Measurements from ENCODE around the gene LDLRAD4. TPM values are rescaled to one million over a fixed set of nuclear protein-coding genes. Genes with fewer than 3 reads are reported as not detected.

Gene LDLRAD4
- total RNA-seq, 1 donor from 2014 or later = 1.4 TPM

DNA sequence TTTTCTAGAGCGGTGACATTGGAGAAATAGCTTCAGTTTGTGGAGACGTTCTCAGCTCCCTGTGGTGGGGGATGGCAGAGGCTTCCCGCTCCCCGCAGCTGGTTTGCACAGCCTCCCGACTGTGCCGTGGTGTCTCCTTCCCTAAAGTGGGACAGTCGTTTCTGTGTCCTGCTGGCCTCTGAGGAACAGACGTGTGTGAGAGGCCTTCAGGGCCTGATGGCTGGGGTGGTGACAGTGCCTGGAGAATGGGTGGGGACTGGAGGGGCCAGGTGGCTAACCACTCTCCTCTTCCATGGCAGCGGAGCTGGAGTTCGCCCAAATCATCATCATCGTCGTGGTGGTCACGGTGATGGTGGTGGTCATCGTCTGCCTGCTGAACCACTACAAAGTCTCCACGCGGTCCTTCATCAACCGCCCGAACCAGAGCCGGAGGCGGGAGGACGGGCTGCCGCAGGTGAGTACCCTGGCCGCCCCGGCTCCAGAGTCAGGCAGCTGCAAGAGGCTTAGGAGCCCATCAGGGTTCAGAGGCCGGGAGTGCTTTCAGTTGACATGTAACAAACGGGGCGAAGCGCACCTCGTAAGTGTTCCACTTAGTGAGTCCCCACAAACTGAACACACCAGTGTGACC lies 402.4 kb downstream of the LDLRAD4 start:
- Mint-ChIP-seq H3K4me1 (peaks cover 9% of the 10 kb centered on the region), H3K4me3 (no peak overlapping the region), H3K9me3 (no peaks in the 10 kb centered on the region), H3K27ac (ENCODE audit: unreplicated experiment) (no peak overlapping the region), H3K36me3 (ENCODE audit: low read depth) (no peaks in the 10 kb centered on the region), H3K27me3 (ENCODE audit: low read depth) (no peaks in the 10 kb centered on the region)
- TF ChIP-seq, protein P1, sequence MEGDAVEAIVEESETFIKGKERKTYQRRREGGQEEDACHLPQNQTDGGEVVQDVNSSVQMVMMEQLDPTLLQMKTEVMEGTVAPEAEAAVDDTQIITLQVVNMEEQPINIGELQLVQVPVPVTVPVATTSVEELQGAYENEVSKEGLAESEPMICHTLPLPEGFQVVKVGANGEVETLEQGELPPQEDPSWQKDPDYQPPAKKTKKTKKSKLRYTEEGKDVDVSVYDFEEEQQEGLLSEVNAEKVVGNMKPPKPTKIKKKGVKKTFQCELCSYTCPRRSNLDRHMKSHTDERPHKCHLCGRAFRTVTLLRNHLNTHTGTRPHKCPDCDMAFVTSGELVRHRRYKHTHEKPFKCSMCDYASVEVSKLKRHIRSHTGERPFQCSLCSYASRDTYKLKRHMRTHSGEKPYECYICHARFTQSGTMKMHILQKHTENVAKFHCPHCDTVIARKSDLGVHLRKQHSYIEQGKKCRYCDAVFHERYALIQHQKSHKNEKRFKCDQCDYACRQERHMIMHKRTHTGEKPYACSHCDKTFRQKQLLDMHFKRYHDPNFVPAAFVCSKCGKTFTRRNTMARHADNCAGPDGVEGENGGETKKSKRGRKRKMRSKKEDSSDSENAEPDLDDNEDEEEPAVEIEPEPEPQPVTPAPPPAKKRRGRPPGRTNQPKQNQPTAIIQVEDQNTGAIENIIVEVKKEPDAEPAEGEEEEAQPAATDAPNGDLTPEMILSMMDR (conservative IDR thresholded peaks at IDR 0.05) = no peak
- DNase-seq (ENCODE audit: low read depth, low spot score) = no peak

DNA sequence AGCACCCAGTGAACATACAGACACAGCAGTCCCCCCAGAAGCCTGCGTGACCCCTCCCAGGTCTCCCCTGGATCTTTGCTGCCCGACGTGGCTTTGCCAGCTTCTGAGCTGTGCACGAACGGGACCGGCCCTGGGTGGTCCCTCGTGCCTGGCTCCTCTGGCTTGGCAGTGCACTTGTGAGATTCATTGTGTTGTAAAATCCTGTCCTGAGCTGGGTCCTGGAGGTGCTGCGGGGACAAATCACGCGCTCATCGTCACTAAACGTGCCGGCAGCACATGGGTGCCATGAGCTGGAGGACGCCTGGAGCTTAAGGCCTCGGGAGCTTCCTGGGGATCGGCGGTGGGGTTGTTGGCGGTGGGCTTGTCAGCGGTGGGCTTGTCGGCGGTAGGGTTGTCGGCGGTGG lies 402.9 kb downstream of the LDLRAD4 start:
- Mint-ChIP-seq H3K36me3 (ENCODE audit: low read depth) (no peaks in the 10 kb centered on the region), H3K9me3 (no peaks in the 10 kb centered on the region), H3K27me3 (ENCODE audit: low read depth) (no peaks in the 10 kb centered on the region), H3K4me3 (no peak overlapping the region), H3K27ac (ENCODE audit: unreplicated experiment) (no peak overlapping the region), H3K4me1 (peaks cover 9% of the 10 kb centered on the region)
- DNase-seq (ENCODE audit: low read depth, low spot score) = no peak
- TF ChIP-seq, protein P1 (conservative IDR thresholded peaks at IDR 0.05) = no peak

DNA sequence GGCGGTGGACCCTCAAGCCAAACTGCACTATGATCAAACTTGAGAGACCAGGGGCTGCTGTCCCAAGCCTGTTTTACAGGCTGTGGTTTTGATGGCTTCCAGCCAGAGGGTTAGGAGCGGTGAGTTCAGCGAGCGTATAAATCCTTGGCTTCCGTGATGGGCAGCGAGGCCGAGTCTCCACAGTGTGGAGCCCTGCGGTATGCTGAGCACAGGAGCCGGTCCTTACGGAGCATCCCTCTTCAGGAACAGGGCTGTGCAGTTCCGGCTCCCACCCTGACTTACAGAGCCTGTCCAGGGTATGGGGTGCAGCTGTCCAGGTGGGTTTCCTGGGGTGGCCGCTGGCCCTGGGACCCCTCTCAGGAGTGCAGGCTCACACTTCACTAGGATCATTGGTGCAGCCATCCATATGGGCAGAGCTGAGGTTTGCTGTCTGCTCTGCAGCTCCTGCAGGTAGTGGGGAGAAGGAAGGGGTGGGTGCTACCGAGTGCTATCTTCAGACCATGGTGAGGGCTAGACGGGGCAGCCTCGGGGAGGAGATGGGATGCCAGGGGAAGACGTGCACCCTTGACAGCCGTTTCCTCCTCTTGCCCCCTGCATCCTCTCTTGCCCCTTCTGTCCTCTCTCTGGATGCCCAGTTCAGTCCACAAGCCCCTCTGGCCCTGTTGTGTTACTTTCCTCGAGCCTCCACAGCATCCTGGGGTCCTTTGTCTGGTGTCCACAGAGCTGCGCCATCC lies 403.5 kb downstream of the LDLRAD4 start:
- H3K27ac Mint-ChIP-seq (ENCODE audit: unreplicated experiment) = no peak overlapping the region
- no peaks in the 10 kb centered on the region for H3K36me3 Mint-ChIP-seq (ENCODE audit: low read depth)
- TF ChIP-seq, protein P1 (conservative IDR thresholded peaks at IDR 0.05) = no peak
- no peaks in the 10 kb centered on the region for H3K9me3 Mint-ChIP-seq
- no peak for DNase-seq (ENCODE audit: low read depth, low spot score)
- no peaks in the 10 kb centered on the region for H3K27me3 Mint-ChIP-seq (ENCODE audit: low read depth)
- no peak overlapping the region for H3K4me3 Mint-ChIP-seq
- peaks cover 9% of the 10 kb centered on the region for H3K4me1 Mint-ChIP-seq

DNA sequence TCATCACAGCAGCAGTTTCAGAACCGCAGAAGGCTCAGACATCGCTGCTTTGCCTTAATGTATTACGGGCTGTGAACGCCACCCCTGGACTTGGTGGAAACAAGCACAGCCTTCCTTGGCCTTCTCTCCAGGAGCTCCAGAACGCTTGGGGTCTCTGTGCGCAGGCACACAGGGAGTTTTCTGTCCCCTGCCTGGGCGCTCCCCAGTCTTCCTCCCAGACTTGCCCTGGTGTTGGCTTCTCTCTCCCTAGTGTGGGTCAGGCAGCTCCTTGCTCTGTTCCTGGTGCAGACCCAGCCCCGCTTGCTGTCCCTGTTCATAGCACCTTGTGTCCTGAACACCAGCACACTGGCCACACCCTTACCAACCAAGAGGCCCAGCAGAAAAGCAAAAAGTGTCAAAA lies 404.2 kb downstream of the LDLRAD4 start:
- no peak overlapping the region for H3K27ac Mint-ChIP-seq (ENCODE audit: unreplicated experiment)
- no peaks in the 10 kb centered on the region for H3K27me3 Mint-ChIP-seq (ENCODE audit: low read depth)
- no peak overlapping the region for H3K4me3 Mint-ChIP-seq
- TF ChIP-seq, protein P1 (conservative IDR thresholded peaks at IDR 0.05) = no peak
- peaks cover 9% of the 10 kb centered on the region for H3K4me1 Mint-ChIP-seq
- no peaks in the 10 kb centered on the region for H3K36me3 Mint-ChIP-seq (ENCODE audit: low read depth)
- DNase-seq (ENCODE audit: low read depth, low spot score) = no peak
- no peaks in the 10 kb centered on the region for H3K9me3 Mint-ChIP-seq

DNA sequence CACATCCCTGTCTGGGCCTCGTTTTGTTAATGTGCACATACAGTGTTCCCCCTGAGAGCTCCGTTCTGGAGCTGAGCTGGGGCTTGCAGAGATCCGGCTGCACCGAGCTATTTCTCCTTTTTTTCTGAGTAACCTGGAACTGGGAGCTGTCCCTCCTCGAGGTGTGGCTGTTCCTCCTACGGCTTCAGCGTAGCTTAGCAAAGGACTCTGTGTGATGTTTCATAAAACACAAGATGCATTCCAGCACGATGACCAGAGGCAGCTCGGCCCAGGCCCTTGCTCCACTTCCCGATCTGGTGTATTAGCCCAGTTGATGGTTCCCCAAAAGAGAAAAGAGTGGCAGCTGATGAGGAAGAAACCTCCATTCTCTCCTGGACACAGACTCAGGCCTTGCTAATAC lies 404.8 kb downstream of the LDLRAD4 start:
- no peak overlapping the region for H3K4me3 Mint-ChIP-seq
- no peak overlapping the region for H3K27ac Mint-ChIP-seq (ENCODE audit: unreplicated experiment)
- H3K27me3 Mint-ChIP-seq (ENCODE audit: low read depth) = no peaks in the 10 kb centered on the region
- TF ChIP-seq, protein P1 (conservative IDR thresholded peaks at IDR 0.05) = no peak
- peaks cover 8% of the 10 kb centered on the region for H3K4me1 Mint-ChIP-seq
- no peaks in the 10 kb centered on the region for H3K36me3 Mint-ChIP-seq (ENCODE audit: low read depth)
- H3K9me3 Mint-ChIP-seq = no peaks in the 10 kb centered on the region
- no peak for DNase-seq (ENCODE audit: low read depth, low spot score)

Data from neural crest cell (in vitro differentiated cells).